ENCODE measurements around the gene SLC44A5. TPM values are rescaled to one million over a fixed set of nuclear protein-coding genes. Genes with fewer than 3 reads are reported as not detected.
"Not testable (repeated sequence)": the region's sequence is repeated elsewhere in the genome, so short reads cannot be mapped to it uniquely, and the experiment has no call there.

SLC44A5 gene
- polyA plus RNA-seq, 1 experiment = 0.19 TPM

DNA sequence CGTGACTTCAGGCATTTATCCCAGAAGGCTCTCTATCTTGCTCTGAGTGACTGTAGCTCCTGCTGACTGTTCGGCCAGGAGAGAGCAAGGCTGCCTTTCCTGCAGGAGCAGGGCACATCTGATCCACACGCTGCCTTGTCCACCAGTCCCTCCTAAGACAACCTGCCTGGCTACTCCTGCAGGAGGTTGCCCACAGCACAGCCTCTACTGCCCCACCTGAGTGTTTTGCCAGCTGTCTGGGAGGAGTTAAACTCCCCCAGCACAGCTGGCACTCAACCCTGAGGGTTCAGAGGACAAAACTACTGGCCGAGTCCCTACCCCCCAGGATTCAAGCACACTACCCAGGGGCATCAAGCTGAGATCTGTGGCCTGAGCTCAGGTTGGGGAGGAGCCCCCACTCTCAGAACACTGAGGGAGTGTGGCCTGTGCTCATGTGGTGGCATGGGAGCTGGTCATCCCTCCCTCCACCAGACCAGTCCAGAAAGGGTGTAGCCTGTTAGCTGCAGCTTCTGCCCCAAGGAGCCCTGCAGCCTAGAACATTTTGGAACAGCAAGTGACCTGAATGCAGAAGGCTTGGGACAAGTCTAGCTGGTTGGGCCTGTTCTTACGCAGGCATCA lies 237.3 kb downstream of the SLC44A5 start:
- ChIA-PET CTCF (no interaction called here), POLR2A (no interaction called here)
- H3K27me3 ChIP-seq (ENCODE audit: control insufficient read depth, insufficient read depth, low read length) = no peaks in the 10 kb centered on the region
- H3K4me3 ChIP-seq (ENCODE audit: low read depth, low read length) = no peak overlapping the region
- H3K27ac ChIP-seq (ENCODE audit: low read depth, low read length) = no peak overlapping the region
- DNase-seq (ENCODE audit: low read depth, low spot score) = no peak
- peaks cover 10% of the 10 kb centered on the region for H3K9me3 ChIP-seq (ENCODE audit: control insufficient read depth, insufficient read depth, low read length)
- TF ChIP-seq, protein P1, sequence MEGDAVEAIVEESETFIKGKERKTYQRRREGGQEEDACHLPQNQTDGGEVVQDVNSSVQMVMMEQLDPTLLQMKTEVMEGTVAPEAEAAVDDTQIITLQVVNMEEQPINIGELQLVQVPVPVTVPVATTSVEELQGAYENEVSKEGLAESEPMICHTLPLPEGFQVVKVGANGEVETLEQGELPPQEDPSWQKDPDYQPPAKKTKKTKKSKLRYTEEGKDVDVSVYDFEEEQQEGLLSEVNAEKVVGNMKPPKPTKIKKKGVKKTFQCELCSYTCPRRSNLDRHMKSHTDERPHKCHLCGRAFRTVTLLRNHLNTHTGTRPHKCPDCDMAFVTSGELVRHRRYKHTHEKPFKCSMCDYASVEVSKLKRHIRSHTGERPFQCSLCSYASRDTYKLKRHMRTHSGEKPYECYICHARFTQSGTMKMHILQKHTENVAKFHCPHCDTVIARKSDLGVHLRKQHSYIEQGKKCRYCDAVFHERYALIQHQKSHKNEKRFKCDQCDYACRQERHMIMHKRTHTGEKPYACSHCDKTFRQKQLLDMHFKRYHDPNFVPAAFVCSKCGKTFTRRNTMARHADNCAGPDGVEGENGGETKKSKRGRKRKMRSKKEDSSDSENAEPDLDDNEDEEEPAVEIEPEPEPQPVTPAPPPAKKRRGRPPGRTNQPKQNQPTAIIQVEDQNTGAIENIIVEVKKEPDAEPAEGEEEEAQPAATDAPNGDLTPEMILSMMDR (IDR thresholded peaks at IDR 0.05; ENCODE audit: low read depth, low read length) = no peak

DNA sequence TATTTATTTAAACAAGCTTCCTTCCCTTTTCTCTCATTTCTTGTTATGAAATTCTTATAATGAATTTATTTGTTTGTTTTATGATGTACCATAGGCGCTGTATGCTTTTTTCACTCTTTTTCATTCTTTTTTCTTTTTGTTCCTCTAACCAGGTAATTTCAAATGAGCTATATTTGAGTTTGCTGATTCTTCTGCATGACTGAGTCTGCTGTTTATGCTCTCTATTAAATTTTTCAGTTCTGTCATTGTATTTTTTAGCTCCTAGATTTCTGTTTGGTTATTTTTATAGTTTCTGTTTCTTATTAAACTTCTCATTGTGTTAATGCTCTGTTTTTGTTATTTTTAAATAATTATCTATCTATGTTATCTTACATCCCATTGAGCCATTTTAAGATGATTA lies 244.3 kb downstream of the SLC44A5 start:
- TF ChIP-seq, protein P1 (IDR thresholded peaks at IDR 0.05; ENCODE audit: low read depth, low read length) = no peak
- CTCF ChIA-PET = no interaction called here
- H3K27ac ChIP-seq (ENCODE audit: low read depth, low read length) = no peak overlapping the region
- H3K9me3 ChIP-seq (ENCODE audit: control insufficient read depth, insufficient read depth, low read length) = peaks cover 7% of the 10 kb centered on the region
- DNase-seq (ENCODE audit: low read depth, low spot score) = no peak
- POLR2A ChIA-PET = no interaction called here
- H3K4me3 ChIP-seq (ENCODE audit: low read depth, low read length) = no peak overlapping the region
- H3K27me3 ChIP-seq (ENCODE audit: control insufficient read depth, insufficient read depth, low read length) = no peaks in the 10 kb centered on the region

DNA sequence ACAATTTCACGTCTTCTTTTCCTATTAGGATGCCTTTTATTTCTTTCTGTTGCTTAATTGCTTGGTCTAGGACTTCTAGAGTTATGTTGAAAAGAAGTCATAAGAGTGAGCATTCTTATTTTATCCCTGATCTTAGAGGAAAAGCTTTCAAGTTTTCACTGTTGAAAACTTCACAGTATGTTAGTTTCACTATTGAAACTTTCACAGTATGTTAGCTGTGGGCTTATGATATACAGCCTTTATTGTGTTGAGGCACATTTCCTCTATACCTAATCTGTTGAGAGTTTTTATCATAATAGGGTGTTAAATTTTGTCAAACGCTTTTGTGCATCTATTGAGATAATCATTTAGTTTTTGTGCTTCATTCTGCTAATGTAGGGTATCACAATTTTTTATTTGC lies 249.7 kb downstream of the SLC44A5 start:
- H3K27ac ChIP-seq (ENCODE audit: low read depth, low read length) = no peak overlapping the region
- no peak for DNase-seq (ENCODE audit: low read depth, low spot score)
- ChIA-PET CTCF (no interaction called here), POLR2A (no interaction called here)
- no peaks in the 10 kb centered on the region for H3K27me3 ChIP-seq (ENCODE audit: control insufficient read depth, insufficient read depth, low read length)
- H3K9me3 ChIP-seq (ENCODE audit: control insufficient read depth, insufficient read depth, low read length) = no peaks in the 10 kb centered on the region; the same call in 1 of the 2 replicates
- H3K4me3 ChIP-seq (ENCODE audit: low read depth, low read length) = no peak overlapping the region
- TF ChIP-seq, protein P1 (IDR thresholded peaks at IDR 0.05; ENCODE audit: low read depth, low read length) = no peak

DNA sequence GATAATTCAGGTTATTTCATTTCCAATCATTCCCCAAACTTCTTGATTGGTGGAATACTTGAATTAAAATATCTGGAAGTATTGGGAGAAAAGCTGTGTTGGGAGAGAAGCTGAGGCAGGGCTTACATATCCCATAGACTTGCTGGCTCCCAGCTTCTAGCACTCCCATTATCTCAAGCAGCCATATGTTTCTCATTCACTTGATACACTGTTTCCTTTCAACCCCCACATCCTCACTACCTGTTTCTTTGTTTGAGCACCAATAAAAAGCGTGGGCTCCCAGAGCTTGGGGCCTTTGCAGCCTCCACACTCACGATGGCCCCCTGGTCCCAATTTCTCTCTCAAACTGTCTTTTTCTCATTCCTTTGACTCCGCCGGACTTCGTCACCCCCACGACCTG lies 256.6 kb downstream of the SLC44A5 start:
- H3K27me3 ChIP-seq (ENCODE audit: control insufficient read depth, insufficient read depth, low read length); H3K27ac ChIP-seq (ENCODE audit: low read depth, low read length); H3K9me3 ChIP-seq (ENCODE audit: control insufficient read depth, insufficient read depth, low read length); POLR2A ChIA-PET; DNase-seq (ENCODE audit: low read depth, low spot score); H3K4me3 ChIP-seq (ENCODE audit: low read depth, low read length): not testable (repeated sequence)
- CTCF ChIA-PET = interaction anchor here (1.2 kb wide), 1 partner anchor 12 kb away, joined by 3 read pairs; no protein-coding TSS in a partner anchor

DNA sequence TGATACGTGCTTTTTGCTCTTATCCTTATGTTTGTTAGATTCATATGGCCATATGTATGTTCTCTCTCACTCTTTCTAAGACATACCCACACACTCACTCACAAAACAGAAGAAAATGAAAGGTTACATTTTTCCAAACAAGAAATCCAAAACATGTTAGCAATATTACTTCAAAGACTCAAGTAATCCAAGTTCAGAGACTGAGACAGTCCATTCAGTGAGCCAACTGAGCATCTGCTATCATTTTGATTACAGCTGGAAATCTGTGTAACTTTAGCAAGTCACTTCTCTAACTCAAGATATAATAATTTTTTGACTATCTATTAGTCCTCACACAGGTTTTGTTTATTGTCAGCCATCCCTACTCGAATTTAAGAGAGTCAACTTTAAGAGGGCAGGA lies 257.9 kb downstream of the SLC44A5 start:
- Histone ChIP-seq H3K27me3 (ENCODE audit: control insufficient read depth, insufficient read depth, low read length) (no peaks in the 10 kb centered on the region), H3K9me3 (ENCODE audit: control insufficient read depth, insufficient read depth, low read length) (no peaks in the 10 kb centered on the region; the same call in 1 of the 2 replicates), H3K4me3 (ENCODE audit: low read depth, low read length) (no peak overlapping the region), H3K27ac (ENCODE audit: low read depth, low read length) (no peak overlapping the region)
- no peak for DNase-seq (ENCODE audit: low read depth, low spot score)
- CTCF ChIA-PET = no interaction called here
- TF ChIP-seq, protein P1 (IDR thresholded peaks at IDR 0.05; ENCODE audit: low read depth, low read length) = no peak
- POLR2A ChIA-PET = no interaction called here

All from AG04450 (cell line).